ENCODE data around the gene PDE6A. TPM values are rescaled to one million over a fixed set of nuclear protein-coding genes. Genes with fewer than 3 reads are reported as not detected.
"Not testable (repeated sequence)": the region's sequence is repeated elsewhere in the genome, so short reads cannot be mapped to it uniquely, and the experiment has no call there.

PDE6A gene
- total and polyA plus RNA-seq, 4 donors, result 0.13 TPM; not detected in 3

DNA sequence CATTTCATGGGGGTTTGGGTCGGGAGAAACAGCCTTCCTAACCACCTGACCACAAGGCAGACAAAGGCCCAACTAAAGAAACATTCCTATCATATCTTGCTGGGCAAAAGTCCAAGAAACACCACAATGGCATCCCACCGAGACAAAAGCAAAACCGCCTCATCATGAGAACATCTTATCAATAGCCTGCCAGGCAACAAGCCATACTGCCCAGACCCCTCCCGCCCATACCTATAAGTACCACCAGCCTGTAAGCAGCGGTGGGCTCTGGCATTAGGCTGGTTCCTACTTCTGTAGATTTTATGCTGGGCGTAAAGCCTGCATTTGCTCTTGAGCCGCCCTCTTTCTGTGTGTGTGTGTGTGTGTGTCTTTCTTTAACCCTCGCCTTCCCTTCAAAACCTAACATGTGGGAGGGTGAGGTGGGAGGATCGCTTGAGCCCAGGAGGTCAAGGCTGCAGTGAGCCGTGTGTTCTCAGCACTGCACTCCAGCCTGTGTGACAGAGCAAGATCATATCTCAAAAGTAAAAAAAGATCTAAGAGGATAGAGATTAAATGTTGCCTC, 56.9 kb downstream of the PDE6A start:
- DNase-seq (no peak), ATAC-seq (ENCODE audit: low FRiP score) (no peak)
- Histone ChIP-seq H3K36me3 (ENCODE audit: control insufficient read depth in 1 of 2, insufficient read depth in 2 of 2, low read length in 1 of 2) (no peaks in the 10 kb centered on the region), H3K9me3 (ENCODE audit: control insufficient read depth, low read length) (no peaks in the 10 kb centered on the region), H3K4me1 (ENCODE audit: control insufficient read depth in 1 of 2, insufficient read depth in 2 of 2, low read length in 2 of 2) (peaks cover 0 to 3% of the 10 kb centered on the region in 2 donors), H3K27ac (ENCODE audit: low read depth in 1 of 2, low read length in 2 of 2) (no peak overlapping the region), H3K27me3 (ENCODE audit: control insufficient read depth in 1 of 2, insufficient read depth in 2 of 2, low read length in 1 of 2) (no peaks in the 10 kb centered on the region), H3K4me3 (ENCODE audit: low read length in 2 of 2) (no peak overlapping the region)
- intact Hi-C loops (cut with DNase I), result no loop called here
- 21 to 33% methylated on average over 10 of the region's 10 CpGs for WGBS, 2 donors

DNA sequence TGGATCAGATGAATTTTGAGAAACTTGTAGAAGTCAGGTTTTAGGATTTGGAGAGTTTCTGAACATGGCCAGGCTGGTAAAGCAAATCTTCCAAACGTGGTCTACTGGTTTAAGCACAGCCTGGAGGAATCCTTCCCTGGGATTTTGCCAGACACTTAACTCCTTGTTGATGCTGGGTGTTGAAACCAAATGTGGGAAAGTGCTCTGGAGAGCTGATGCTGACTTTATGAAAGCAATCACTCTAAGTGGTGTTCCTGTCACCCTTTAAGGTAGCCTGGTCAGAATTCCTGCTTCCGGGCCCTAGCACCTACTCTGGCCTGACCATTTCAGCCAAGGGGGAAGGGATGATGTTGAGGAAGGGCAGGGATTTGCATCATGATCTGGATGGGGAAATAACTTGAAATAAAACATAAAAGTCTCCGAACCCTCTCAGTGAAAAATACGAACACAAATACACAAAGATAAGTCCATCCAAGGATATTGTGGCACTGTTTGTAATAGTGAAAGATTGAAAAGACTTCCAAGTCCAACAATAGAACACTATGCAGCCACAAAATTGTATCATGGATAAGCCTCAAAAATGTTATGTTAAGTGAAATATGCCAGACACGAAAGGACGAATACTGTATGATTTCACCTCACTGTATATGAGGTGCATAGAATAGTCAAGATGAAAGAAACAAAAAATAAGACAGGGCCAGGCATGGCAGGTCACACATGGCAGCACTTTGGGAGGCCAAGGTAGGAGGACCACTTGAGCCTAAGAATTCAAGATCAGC, 57.7 kb downstream of the PDE6A start:
- ATAC-seq (ENCODE audit: low FRiP score), result no peak
- Histone ChIP-seq H3K4me3 (ENCODE audit: low read length in 2 of 2) (no peak overlapping the region), H3K4me1 (ENCODE audit: control insufficient read depth in 1 of 2, insufficient read depth in 2 of 2, low read length in 2 of 2) (peaks cover 0 to 3% of the 10 kb centered on the region in 2 donors), H3K27ac (ENCODE audit: low read depth in 1 of 2, low read length in 2 of 2) (no peak overlapping the region), H3K9me3 (ENCODE audit: control insufficient read depth, low read length) (no peaks in the 10 kb centered on the region), H3K36me3 (ENCODE audit: control insufficient read depth in 1 of 2, insufficient read depth in 2 of 2, low read length in 1 of 2) (no peaks in the 10 kb centered on the region), H3K27me3 (ENCODE audit: control insufficient read depth in 1 of 2, insufficient read depth in 2 of 2, low read length in 1 of 2) (no peaks in the 10 kb centered on the region)
- WGBS, 2 donors, result 27 to 36% methylated on average over 6 of the region's 6 CpGs
- DNase-seq, result no peak
- intact Hi-C loops (cut with DNase I), result no loop called here

DNA sequence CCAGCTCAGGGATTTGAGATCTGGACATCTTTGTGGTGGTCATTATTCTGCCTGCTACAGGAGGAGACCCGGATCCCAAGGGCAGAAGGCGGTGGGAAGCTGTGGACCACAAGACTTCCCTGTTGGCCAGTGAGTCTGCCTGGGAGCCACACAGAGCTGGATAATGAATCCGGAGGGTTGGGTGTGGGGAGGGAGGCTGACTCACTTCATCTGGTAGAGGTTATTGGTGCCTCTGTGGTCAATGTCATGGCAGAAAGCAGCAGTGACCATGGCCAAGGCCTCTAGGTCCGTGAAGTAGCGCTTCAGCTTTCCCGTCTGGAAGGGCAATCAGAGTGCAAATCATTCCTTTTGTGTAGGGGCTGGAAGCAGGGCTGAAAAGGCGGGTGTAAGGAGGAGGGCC, 58.5 kb downstream of the PDE6A start:
- intact Hi-C loops (cut with DNase I), result no loop called here
- Histone ChIP-seq H3K27ac (ENCODE audit: low read depth in 1 of 2, low read length in 2 of 2) (no peak overlapping the region), H3K27me3 (ENCODE audit: control insufficient read depth in 1 of 2, insufficient read depth in 2 of 2, low read length in 1 of 2) (no peaks in the 10 kb centered on the region), H3K36me3 (ENCODE audit: control insufficient read depth in 1 of 2, insufficient read depth in 2 of 2, low read length in 1 of 2) (no peaks in the 10 kb centered on the region), H3K4me3 (ENCODE audit: low read length in 2 of 2) (no peak overlapping the region), H3K4me1 (ENCODE audit: control insufficient read depth in 1 of 2, insufficient read depth in 2 of 2, low read length in 2 of 2) (peaks cover 0 to 3% of the 10 kb centered on the region in 2 donors), H3K9me3 (ENCODE audit: control insufficient read depth, low read length) (no peaks in the 10 kb centered on the region)
- ATAC-seq (ENCODE audit: low FRiP score) (no peak), DNase-seq (no peak)
- 96 to 98% methylated on average over 7 of the region's 7 CpGs for WGBS, 2 donors

DNA sequence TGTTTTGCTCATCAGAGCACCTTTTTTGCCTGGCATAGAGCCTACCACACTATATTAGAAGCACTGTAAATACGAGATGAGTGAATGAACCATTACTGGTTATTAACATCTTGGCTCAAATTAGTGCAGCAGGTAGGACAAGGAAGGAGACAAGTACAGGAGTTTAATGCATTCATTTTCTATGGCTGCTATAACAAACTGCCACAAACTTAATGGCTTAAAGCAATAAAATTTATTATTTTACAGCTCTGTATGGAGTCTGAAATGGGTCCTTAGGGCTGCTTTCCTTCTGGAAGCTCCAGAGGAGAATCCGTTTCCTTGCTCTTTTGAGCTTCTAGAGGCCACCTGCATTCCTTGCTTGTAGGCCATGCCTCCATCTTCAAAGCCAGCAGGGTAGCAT, 59.1 kb downstream of the PDE6A start:
- H3K9me3 ChIP-seq (ENCODE audit: control insufficient read depth, low read length), result no peaks in the 10 kb centered on the region
- ATAC-seq (ENCODE audit: low FRiP score), result no peak
- no peaks in the 10 kb centered on the region for H3K27me3 ChIP-seq (ENCODE audit: control insufficient read depth in 1 of 2, insufficient read depth in 2 of 2, low read length in 1 of 2)
- peaks cover 0 to 3% of the 10 kb centered on the region in 2 donors for H3K4me1 ChIP-seq (ENCODE audit: control insufficient read depth in 1 of 2, insufficient read depth in 2 of 2, low read length in 2 of 2)
- no peaks in the 10 kb centered on the region for H3K36me3 ChIP-seq (ENCODE audit: control insufficient read depth in 1 of 2, insufficient read depth in 2 of 2, low read length in 1 of 2)
- no peak for DNase-seq
- no peak overlapping the region for H3K4me3 ChIP-seq (ENCODE audit: low read length in 2 of 2)
- WGBS, 2 donors, result 88 to 91% methylated on average over 2 of the region's 2 CpGs
- intact Hi-C loops (cut with DNase I), result no loop called here
- H3K27ac ChIP-seq (ENCODE audit: low read depth in 1 of 2, low read length in 2 of 2), result no peak overlapping the region

DNA sequence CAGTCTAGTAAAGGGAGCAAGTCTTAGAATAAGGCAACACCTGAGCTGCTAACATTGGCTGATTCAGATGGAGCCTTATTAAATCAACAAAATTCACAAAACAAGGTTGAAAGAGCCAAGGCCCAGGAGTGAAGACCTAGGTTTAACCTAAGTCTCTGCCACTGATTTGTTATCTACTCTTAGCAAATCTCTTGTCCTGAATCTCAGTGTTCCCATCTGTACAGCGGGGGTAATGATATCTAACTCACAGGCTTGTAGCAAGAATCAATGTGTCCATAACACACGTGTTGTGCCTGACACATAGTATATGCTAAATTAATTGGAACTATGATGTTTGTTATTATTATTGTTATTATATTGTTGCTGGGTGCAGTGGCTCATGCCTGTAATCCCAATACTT, 61.0 kb downstream of the PDE6A start:
- 94 to 97% methylated on average over 2 of the region's 2 CpGs for WGBS, 2 donors
- DNase-seq (no peak), ATAC-seq (ENCODE audit: low FRiP score) (no peak)
- Histone ChIP-seq H3K27me3 (ENCODE audit: control insufficient read depth in 1 of 2, insufficient read depth in 2 of 2, low read length in 1 of 2) (no peaks in the 10 kb centered on the region), H3K4me3 (ENCODE audit: low read length in 2 of 2) (no peak overlapping the region), H3K36me3 (ENCODE audit: control insufficient read depth in 1 of 2, insufficient read depth in 2 of 2, low read length in 1 of 2) (no peaks in the 10 kb centered on the region), H3K27ac (ENCODE audit: low read depth in 1 of 2, low read length in 2 of 2) (no peak overlapping the region), H3K9me3 (ENCODE audit: control insufficient read depth, low read length) (no peaks in the 10 kb centered on the region), H3K4me1 (ENCODE audit: control insufficient read depth in 1 of 2, insufficient read depth in 2 of 2, low read length in 2 of 2) (peaks cover 0 to 3% of the 10 kb centered on the region in 2 donors)
- intact Hi-C loops (cut with DNase I), result no loop called here

DNA sequence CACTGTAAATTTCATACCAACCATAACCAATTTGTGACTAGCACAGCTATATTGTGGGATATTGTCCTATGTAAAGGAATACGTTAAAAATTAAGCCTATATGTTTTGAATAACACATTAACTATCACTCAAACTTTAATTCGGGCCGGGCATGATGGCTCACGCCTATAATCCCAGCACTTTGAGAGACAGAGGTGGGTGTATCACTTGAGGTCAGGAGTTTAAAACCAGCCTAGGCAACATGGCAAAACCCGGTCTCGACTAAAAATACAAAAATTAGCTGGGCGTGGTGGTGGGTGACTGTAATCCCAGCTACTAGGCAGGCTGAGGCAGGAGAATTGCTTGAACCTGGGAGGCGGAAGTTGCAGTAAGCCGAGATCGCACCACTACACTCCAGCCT, 62.0 kb downstream of the PDE6A start:
- H3K36me3 ChIP-seq (ENCODE audit: control insufficient read depth in 1 of 2, insufficient read depth in 2 of 2, low read length in 1 of 2); H3K27ac ChIP-seq (ENCODE audit: low read depth in 1 of 2, low read length in 2 of 2); H3K4me3 ChIP-seq (ENCODE audit: low read length in 2 of 2); H3K4me1 ChIP-seq (ENCODE audit: control insufficient read depth in 1 of 2, insufficient read depth in 2 of 2, low read length in 2 of 2); ATAC-seq (ENCODE audit: low FRiP score); intact Hi-C loops (cut with DNase I); H3K27me3 ChIP-seq (ENCODE audit: control insufficient read depth in 1 of 2, insufficient read depth in 2 of 2, low read length in 1 of 2); H3K9me3 ChIP-seq (ENCODE audit: control insufficient read depth, low read length); DNase-seq: not testable (repeated sequence)
- WGBS, 2 donors, result 91 to 94% methylated on average over 10 of the region's 10 CpGs

DNA sequence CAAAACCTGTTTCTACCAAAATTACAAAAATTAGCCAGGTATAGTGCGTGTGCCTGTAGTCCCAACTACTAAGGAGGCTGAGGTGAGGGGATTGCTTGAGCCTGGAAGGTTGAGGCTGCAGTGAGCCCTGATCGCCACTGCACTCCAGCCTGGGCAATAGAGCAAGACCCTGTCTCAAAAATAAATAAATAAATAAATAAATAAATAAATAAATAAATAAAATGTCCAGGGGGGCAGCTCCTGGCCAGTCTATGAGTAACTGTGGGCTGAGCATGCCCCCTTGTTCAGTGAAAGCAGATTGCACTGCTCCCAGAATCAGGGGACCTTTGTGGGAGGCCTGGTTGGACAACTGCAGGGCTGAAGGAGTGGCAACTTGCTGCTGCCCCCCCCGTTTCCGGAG, 62.7 kb downstream of the PDE6A start:
- intact Hi-C loops (cut with DNase I), result no loop called here
- Histone ChIP-seq H3K27me3 (ENCODE audit: control insufficient read depth in 1 of 2, insufficient read depth in 2 of 2, low read length in 1 of 2) (no peaks in the 10 kb centered on the region), H3K36me3 (ENCODE audit: control insufficient read depth in 1 of 2, insufficient read depth in 2 of 2, low read length in 1 of 2) (no peaks in the 10 kb centered on the region), H3K4me1 (ENCODE audit: control insufficient read depth in 1 of 2, insufficient read depth in 2 of 2, low read length in 2 of 2) (peaks cover 0 to under 1% of the 10 kb centered on the region in 2 donors), H3K4me3 (ENCODE audit: low read length in 2 of 2) (no peak overlapping the region), H3K9me3 (ENCODE audit: control insufficient read depth, low read length) (no peaks in the 10 kb centered on the region), H3K27ac (ENCODE audit: low read depth in 1 of 2, low read length in 2 of 2) (no peak overlapping the region)
- DNase-seq (no peak), ATAC-seq (ENCODE audit: low FRiP score) (no peak)
- 87 to 92% methylated on average over 4 of the region's 4 CpGs for WGBS, 2 donors

DNA sequence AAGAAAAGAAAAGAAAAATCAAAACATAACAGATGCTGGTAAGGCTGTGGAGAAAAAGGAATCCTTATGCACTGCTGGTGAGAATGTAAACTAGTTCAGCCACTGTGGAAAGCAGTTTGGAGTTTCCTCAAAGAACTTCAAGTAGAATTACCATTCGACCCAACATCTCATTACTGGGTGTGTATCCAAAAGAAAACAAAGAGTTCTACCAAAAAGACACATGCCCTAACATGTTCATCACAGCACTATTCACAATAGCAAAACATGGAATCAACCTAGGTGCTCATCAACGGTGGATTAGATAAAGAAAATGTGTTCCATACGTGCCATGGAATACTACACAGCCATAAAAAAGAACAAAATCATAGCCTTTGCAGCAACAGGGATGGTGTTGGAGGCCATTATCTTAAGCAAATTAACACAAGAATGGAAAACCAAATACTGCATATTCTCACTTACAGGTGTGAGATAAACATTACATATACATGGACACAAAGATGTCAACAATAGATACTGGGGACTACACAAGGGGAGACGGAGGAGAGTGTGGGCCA, 63.4 kb downstream of the PDE6A start:
- WGBS, 2 donors, result 93 to 94% methylated on average over 4 of the region's 4 CpGs
- Histone ChIP-seq H3K4me1 (ENCODE audit: control insufficient read depth in 1 of 2, insufficient read depth in 2 of 2, low read length in 2 of 2) (no peaks in the 10 kb centered on the region), H3K27ac (ENCODE audit: low read depth in 1 of 2, low read length in 2 of 2) (no peak overlapping the region), H3K9me3 (ENCODE audit: control insufficient read depth, low read length) (no peaks in the 10 kb centered on the region), H3K27me3 (ENCODE audit: control insufficient read depth in 1 of 2, insufficient read depth in 2 of 2, low read length in 1 of 2) (no peaks in the 10 kb centered on the region), H3K4me3 (ENCODE audit: low read length in 2 of 2) (no peak overlapping the region), H3K36me3 (ENCODE audit: control insufficient read depth in 1 of 2, insufficient read depth in 2 of 2, low read length in 1 of 2) (no peaks in the 10 kb centered on the region)
- intact Hi-C loops (cut with DNase I), result no loop called here
- ATAC-seq (ENCODE audit: low FRiP score) (no peak), DNase-seq (no peak)

DNA sequence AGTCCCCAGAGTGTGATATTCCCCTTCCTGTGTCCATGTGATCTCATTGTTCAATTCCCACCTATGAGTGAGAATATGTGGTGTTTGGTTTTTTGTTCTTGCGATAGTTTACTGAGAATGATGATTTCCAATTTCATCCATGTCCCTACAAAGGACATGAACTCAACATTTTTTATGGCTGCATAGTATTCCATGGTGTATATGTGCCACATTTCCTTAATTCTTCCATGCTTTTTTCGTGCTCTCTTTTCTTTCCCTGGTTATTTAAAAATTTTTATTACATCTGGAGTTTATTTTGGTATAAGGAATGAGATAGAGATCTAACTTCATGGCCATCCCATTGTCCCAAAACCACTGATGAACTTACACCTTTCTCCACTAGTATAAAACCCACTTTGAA, 65.0 kb downstream of the PDE6A start:
- intact Hi-C loops (cut with DNase I); H3K36me3 ChIP-seq (ENCODE audit: control insufficient read depth in 1 of 2, insufficient read depth in 2 of 2, low read length in 1 of 2); H3K27ac ChIP-seq (ENCODE audit: low read depth in 1 of 2, low read length in 2 of 2); H3K27me3 ChIP-seq (ENCODE audit: control insufficient read depth in 1 of 2, insufficient read depth in 2 of 2, low read length in 1 of 2); H3K9me3 ChIP-seq (ENCODE audit: control insufficient read depth, low read length); H3K4me3 ChIP-seq (ENCODE audit: low read length in 2 of 2); ATAC-seq (ENCODE audit: low FRiP score); H3K4me1 ChIP-seq (ENCODE audit: control insufficient read depth in 1 of 2, insufficient read depth in 2 of 2, low read length in 2 of 2); DNase-seq: not testable (repeated sequence)
- WGBS, 2 donors, result 91 to 94% methylated on average over 1 of the region's 2 CpGs

Data from aorta (tissue), 5 donors.